ENCODE measurements around the gene HTR5A. TPM values are rescaled to one million over a fixed set of nuclear protein-coding genes. Genes with fewer than 3 reads are reported as not detected.

Gene HTR5A
- total and polyA plus RNA-seq, 2 of the 13 experiments (the other 11 are each of a cell fraction or from before 2014, with no cell fraction given), result not detected

- TF ChIP-seq, protein P1, sequence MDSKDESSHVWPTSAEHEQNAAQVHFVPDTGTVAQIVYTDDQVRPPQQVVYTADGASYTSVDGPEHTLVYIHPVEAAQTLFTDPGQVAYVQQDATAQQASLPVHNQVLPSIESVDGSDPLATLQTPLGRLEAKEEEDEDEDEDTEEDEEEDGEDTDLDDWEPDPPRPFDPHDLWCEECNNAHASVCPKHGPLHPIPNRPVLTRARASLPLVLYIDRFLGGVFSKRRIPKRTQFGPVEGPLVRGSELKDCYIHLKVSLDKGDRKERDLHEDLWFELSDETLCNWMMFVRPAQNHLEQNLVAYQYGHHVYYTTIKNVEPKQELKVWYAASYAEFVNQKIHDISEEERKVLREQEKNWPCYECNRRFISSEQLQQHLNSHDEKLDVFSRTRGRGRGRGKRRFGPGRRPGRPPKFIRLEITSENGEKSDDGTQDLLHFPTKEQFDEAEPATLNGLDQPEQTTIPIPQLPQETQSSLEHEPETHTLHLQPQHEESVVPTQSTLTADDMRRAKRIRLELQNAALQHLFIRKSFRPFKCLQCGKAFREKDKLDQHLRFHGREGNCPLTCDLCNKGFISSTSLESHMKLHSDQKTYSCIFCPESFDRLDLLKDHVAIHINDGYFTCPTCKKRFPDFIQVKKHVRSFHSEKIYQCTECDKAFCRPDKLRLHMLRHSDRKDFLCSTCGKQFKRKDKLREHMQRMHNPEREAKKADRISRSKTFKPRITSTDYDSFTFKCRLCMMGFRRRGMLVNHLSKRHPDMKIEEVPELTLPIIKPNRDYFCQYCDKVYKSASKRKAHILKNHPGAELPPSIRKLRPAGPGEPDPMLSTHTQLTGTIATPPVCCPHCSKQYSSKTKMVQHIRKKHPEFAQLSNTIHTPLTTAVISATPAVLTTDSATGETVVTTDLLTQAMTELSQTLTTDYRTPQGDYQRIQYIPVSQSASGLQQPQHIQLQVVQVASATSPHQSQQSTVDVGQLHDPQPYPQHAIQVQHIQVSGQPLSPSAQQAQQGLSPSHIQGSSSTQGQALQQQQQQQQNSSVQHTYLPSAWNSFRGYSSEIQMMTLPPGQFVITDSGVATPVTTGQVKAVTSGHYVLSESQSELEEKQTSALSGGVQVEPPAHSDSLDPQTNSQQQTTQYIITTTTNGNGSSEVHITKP (CRISPR knock-in tag; IDR thresholded peaks at IDR 0.05; ENCODE audit: low read depth), result peak; percentile 96
- TF ChIP-seq FOXA3 (CRISPR knock-in tag; IDR thresholded peaks at IDR 0.05) (peak; percentile 90), ZBTB49 (CRISPR knock-in tag; IDR thresholded peaks at IDR 0.05; ENCODE audit: borderline replicate concordance) (peak; percentile 100), NFAT5 (CRISPR knock-in tag; IDR thresholded peaks at IDR 0.05) (peak; percentile 100), IRF2 (CRISPR knock-in tag; IDR thresholded peaks at IDR 0.05) (peak; percentile 99), BHLHE40 (IDR thresholded peaks at IDR 0.05; ENCODE audit: low read length) (no peak), ZBTB38 (CRISPR knock-in tag; IDR thresholded peaks at IDR 0.05) (peak; percentile 100), ATF7-NPFF (CRISPR knock-in tag; IDR thresholded peaks at IDR 0.05; ENCODE audit: low read depth) (peak; percentile 100), TOE1 (CRISPR knock-in tag; IDR thresholded peaks at IDR 0.05) (peak; percentile 100), THYN1 (CRISPR knock-in tag; IDR thresholded peaks at IDR 0.05; ENCODE audit: borderline replicate concordance, low read depth) (peak; percentile 100)
- TF ChIP-seq, protein P2, sequence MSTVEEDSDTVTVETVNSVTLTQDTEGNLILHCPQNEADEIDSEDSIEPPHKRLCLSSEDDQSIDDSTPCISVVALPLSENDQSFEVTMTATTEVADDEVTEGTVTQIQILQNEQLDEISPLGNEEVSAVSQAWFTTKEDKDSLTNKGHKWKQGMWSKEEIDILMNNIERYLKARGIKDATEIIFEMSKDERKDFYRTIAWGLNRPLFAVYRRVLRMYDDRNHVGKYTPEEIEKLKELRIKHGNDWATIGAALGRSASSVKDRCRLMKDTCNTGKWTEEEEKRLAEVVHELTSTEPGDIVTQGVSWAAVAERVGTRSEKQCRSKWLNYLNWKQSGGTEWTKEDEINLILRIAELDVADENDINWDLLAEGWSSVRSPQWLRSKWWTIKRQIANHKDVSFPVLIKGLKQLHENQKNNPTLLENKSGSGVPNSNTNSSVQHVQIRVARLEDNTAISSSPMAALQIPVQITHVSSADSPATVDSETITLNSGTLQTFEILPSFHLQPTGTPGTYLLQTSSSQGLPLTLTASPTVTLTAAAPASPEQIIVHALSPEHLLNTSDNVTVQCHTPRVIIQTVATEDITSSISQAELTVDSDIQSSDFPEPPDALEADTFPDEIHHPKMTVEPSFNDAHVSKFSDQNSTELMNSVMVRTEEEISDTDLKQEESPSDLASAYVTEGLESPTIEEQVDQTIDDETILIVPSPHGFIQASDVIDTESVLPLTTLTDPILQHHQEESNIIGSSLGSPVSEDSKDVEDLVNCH (CRISPR knock-in tag; IDR thresholded peaks at IDR 0.05), result peak; percentile 98
Measured at GRCh38 chr7:155069992-155070751, at the start of gene HTR5A (continued).
